ENCODE results near the gene ATG2B.
"Not testable (repeated sequence)": the region's sequence is repeated elsewhere in the genome, so short reads cannot be mapped to it uniquely, and the experiment has no call there.

GRCh38 chr14:96245074-96245473 is 118.1 kb downstream of the ATG2B start:
- TF ChIP-seq POLR2A, CTCF (IDR thresholded peaks at IDR 0.05): not testable (repeated sequence)
